GM23338 (cell line): ENCODE measurements around the gene MROH2A. TPM values are rescaled to one million over a fixed set of nuclear protein-coding genes. Genes with fewer than 3 reads are reported as not detected.

Source experiments
- ATAC-seq: fragments of 200-7000 bp; cut with Tn5 transposase; 3 replicates; pipeline ENCODE4 v1.9.1; 2020
- DNase-seq: peaks from one replicate; pipeline ENCODE4 v3.0.0-alpha.2; 2015; ENCODE audit warnings: low spot score
- H2AFZ ChIP-seq: fragments of 200-600 bp; sonication (generic); 2 replicates; pipeline ENCODE4 v1.8.0; 2016; ENCODE audit warnings: antibody characterized with exemption, mild to moderate bottlenecking, moderate library complexity
- H3F3A ChIP-seq: fragments of 200-600 bp; sonication (generic); replicated peaks from 2 replicates; pipeline ENCODE4 v1.8.0; 2017; ENCODE audit warnings: antibody characterized with exemption, mixed run types, low read depth
- H3K27ac ChIP-seq: fragments of 200-600 bp; sonication (generic); 2 replicates; pipeline ENCODE4 v1.6.1; 2016; ENCODE audit warnings: low read depth
- H3K27me3 ChIP-seq: fragments of 200-600 bp; sonication (generic); 2 replicates; pipeline ENCODE4 v1.8.0; 2016; ENCODE audit warnings: mild to moderate bottlenecking, mixed run types, moderate library complexity; ENCODE audit not compliant: insufficient read depth
- H3K36me3 ChIP-seq: fragments of 200-600 bp; sonication (generic); 2 replicates; pipeline ENCODE4 v1.8.0; 2016; ENCODE audit warnings: mild to moderate bottlenecking; ENCODE audit not compliant: insufficient read depth
- H3K4me1 ChIP-seq: fragments of 200-600 bp; sonication (generic); 2 replicates; pipeline ENCODE4 v1.8.0; 2016; ENCODE audit warnings: mild to moderate bottlenecking, moderate library complexity; ENCODE audit not compliant: insufficient read depth
- H3K4me2 ChIP-seq: fragments of 200-600 bp; sonication (generic); 2 replicates; pipeline ENCODE4 v1.7.1; 2017; ENCODE audit warnings: mixed run types
- H3K4me3 ChIP-seq: fragments of 200-600 bp; sonication (generic); 2 replicates; pipeline ENCODE4 v1.6.1; 2016; ENCODE audit warnings: mixed run types
- H3K79me2 ChIP-seq: fragments of 200-600 bp; sonication (generic); replicated peaks from 2 replicates; pipeline ENCODE4 v1.8.0; 2017; ENCODE audit warnings: mild to moderate bottlenecking; ENCODE audit not compliant: insufficient read depth
- H3K9me2 ChIP-seq: fragments of 200-600 bp; sonication (generic); 2 replicates; pipeline ENCODE4 v1.8.0; 2017; ENCODE audit not compliant: insufficient read depth
- H4K20me1 ChIP-seq: fragments of 200-600 bp; sonication (generic); replicated peaks from 2 replicates; pipeline ENCODE4 v1.8.0; 2017; ENCODE audit warnings: mild to moderate bottlenecking; ENCODE audit not compliant: insufficient read depth
- H3K27ac Mint-ChIP-seq: 2 replicates; pipeline ENCODE4 v1.8.0; 2020; ENCODE audit warnings: inconsistent platforms, mild to moderate bottlenecking, moderate library complexity, mixed read lengths
- H3K27me3 Mint-ChIP-seq: 3 replicates; pipeline ENCODE4 v1.8.0; 2022; ENCODE audit warnings: low read depth, mild to moderate bottlenecking, moderate library complexity, mixed read lengths, inconsistent platforms; ENCODE audit not compliant: insufficient read depth, poor library complexity
- H3K36me3 Mint-ChIP-seq: 3 replicates; pipeline ENCODE4 v1.8.0; 2021; ENCODE audit warnings: low read depth, mild to moderate bottlenecking, inconsistent platforms, moderate library complexity, mixed read lengths
- H3K4me1 Mint-ChIP-seq: 3 replicates; pipeline ENCODE4 v1.8.0; 2020; ENCODE audit warnings: mild to moderate bottlenecking, inconsistent platforms, mixed read lengths
- H3K4me3 Mint-ChIP-seq: 3 replicates; pipeline ENCODE4 v1.8.0; 2021; ENCODE audit warnings: moderate library complexity, mild to moderate bottlenecking, inconsistent platforms, mixed read lengths
- H3K9me3 Mint-ChIP-seq: 3 replicates; pipeline ENCODE4 v1.8.0; 2020; ENCODE audit warnings: moderate library complexity, mild to moderate bottlenecking, inconsistent platforms, mixed read lengths
- EZH2 ChIP-seq: fragments of 200-600 bp; sonication (generic); IDR thresholded peaks from one replicate; pipeline ENCODE4 v1.8.0; 2017; ENCODE audit warnings: antibody characterized with exemption, mild to moderate bottlenecking, low read depth; ENCODE audit not compliant: unreplicated experiment
- JUNB ChIP-seq: IDR thresholded peaks from one replicate; pipeline ENCODE4 v1.6.1; 2016; ENCODE audit warnings: antibody characterized with exemption; ENCODE audit not compliant: unreplicated experiment
- NANOG ChIP-seq: IDR thresholded peaks from 2 replicates; pipeline ENCODE4 v1.6.1; 2016; ENCODE audit warnings: antibody characterized with exemption, borderline replicate concordance
- STAT1 ChIP-seq: IDR thresholded peaks from one replicate; pipeline ENCODE4 v1.6.1; 2016; ENCODE audit warnings: antibody characterized with exemption; ENCODE audit not compliant: unreplicated experiment
- ZNF114 ChIP-seq: fragments of 250-450 bp; sonication (Bioruptor Pico); IDR thresholded peaks from 2 replicates; pipeline ENCODE4 v1.5.0; 2020; ENCODE audit warnings: mild to moderate bottlenecking, moderate library complexity
- polyA plus RNA-seq: library from polyadenylated mRNA; unstranded; fragments of >200 nt; fragmentation: Nextera tagmentation; extraction: Ambion mirVana; gene quantifications from 2 replicates; pipeline ENCODE4 v1.2.1, GENCODE V29; 2016
- total RNA-seq: library from RNA; depleted of rRNA; stranded (reverse); fragments of >200 nt; shearing (Covaris generic); gene quantifications from 2 replicates; pipeline ENCODE4 v1.2.3, GENCODE V29; 2014
- TF ChIP-seq, protein P1 (sequence below), 2 experiments: fragments of 200-600 bp in 1 of 2; sonication (generic) in 1 of 2; conservative IDR thresholded peaks; 2 replicates each; pipeline versions ENCODE4 v1.5.1 to v1.6.1; 2016 to 2017; ENCODE audit warnings: antibody characterized with exemption in 2 of 2, low read depth in 2 of 2, mild to moderate bottlenecking in 2 of 2, moderate library complexity in 1 of 2
- TF ChIP-seq, protein P2 (sequence below): IDR thresholded peaks from one replicate; pipeline ENCODE4 v1.6.1; 2018; ENCODE audit warnings: antibody characterized with exemption; ENCODE audit not compliant: unreplicated experiment
- TF ChIP-seq, protein P3 (sequence below): IDR thresholded peaks from 2 replicates; pipeline ENCODE4 v1.6.1; 2016; ENCODE audit warnings: antibody characterized with exemption

MROH2A gene
- total and polyA plus RNA-seq, 2 experiments from 2014 or later, result not detected

DNA sequence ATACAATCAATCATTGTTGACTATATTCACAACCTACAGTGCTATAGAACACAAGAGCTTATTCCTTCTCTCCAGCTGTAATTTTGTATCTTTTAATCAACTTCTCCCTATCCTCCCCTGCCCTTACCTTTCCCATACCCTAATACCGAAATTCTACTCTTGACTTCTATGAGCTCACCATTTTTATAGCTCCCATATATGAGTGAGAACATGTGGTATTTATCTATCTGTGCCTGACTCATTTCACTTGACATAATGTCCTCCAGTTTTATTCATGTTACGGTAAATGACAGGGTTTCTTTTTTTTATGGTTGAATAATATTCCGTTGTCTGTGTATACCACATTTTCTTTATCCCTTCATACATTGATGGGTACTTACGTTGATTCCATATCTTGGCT lies 2.6 kb downstream of the MROH2A start:
- no peaks in the 10 kb centered on the region for H3K36me3 ChIP-seq
- H3K4me3 Mint-ChIP-seq, result no peak overlapping the region
- H3K9me2 ChIP-seq, result 0 out of 2 replicates have a peak, but pooled peaks cover 4% of the 10 kb centered on the region
- H3K4me1 Mint-ChIP-seq, result no peaks in the 10 kb centered on the region
- H3K4me1 ChIP-seq, result no peaks in the 10 kb centered on the region
- no peak overlapping the region for H3K27ac ChIP-seq
- no peaks in the 10 kb centered on the region for H3K27me3 Mint-ChIP-seq
- H4K20me1 ChIP-seq, result no peaks in the 10 kb centered on the region
- DNase-seq (no peak), ATAC-seq (no peak)
- H3K79me2 ChIP-seq, result no peaks in the 10 kb centered on the region
- H3K4me2 ChIP-seq, result no peak overlapping the region
- H3K36me3 Mint-ChIP-seq, result peaks cover 4% of the 10 kb centered on the region; the same call in 2 of the 3 replicates
- no peaks in the 10 kb centered on the region for H3K27me3 ChIP-seq
- H3F3A ChIP-seq, result no peaks in the 10 kb centered on the region
- H3K9me3 Mint-ChIP-seq, result peaks cover 20% of the 10 kb centered on the region
- H3K4me3 ChIP-seq, result no peak overlapping the region
- H3K27ac Mint-ChIP-seq, result no peak overlapping the region
- TF ChIP-seq, protein P1, sequence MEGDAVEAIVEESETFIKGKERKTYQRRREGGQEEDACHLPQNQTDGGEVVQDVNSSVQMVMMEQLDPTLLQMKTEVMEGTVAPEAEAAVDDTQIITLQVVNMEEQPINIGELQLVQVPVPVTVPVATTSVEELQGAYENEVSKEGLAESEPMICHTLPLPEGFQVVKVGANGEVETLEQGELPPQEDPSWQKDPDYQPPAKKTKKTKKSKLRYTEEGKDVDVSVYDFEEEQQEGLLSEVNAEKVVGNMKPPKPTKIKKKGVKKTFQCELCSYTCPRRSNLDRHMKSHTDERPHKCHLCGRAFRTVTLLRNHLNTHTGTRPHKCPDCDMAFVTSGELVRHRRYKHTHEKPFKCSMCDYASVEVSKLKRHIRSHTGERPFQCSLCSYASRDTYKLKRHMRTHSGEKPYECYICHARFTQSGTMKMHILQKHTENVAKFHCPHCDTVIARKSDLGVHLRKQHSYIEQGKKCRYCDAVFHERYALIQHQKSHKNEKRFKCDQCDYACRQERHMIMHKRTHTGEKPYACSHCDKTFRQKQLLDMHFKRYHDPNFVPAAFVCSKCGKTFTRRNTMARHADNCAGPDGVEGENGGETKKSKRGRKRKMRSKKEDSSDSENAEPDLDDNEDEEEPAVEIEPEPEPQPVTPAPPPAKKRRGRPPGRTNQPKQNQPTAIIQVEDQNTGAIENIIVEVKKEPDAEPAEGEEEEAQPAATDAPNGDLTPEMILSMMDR (conservative IDR thresholded peaks at IDR 0.05; ENCODE audit: low read depth in 2 of 2), result no peak
- TF ChIP-seq, protein P2, sequence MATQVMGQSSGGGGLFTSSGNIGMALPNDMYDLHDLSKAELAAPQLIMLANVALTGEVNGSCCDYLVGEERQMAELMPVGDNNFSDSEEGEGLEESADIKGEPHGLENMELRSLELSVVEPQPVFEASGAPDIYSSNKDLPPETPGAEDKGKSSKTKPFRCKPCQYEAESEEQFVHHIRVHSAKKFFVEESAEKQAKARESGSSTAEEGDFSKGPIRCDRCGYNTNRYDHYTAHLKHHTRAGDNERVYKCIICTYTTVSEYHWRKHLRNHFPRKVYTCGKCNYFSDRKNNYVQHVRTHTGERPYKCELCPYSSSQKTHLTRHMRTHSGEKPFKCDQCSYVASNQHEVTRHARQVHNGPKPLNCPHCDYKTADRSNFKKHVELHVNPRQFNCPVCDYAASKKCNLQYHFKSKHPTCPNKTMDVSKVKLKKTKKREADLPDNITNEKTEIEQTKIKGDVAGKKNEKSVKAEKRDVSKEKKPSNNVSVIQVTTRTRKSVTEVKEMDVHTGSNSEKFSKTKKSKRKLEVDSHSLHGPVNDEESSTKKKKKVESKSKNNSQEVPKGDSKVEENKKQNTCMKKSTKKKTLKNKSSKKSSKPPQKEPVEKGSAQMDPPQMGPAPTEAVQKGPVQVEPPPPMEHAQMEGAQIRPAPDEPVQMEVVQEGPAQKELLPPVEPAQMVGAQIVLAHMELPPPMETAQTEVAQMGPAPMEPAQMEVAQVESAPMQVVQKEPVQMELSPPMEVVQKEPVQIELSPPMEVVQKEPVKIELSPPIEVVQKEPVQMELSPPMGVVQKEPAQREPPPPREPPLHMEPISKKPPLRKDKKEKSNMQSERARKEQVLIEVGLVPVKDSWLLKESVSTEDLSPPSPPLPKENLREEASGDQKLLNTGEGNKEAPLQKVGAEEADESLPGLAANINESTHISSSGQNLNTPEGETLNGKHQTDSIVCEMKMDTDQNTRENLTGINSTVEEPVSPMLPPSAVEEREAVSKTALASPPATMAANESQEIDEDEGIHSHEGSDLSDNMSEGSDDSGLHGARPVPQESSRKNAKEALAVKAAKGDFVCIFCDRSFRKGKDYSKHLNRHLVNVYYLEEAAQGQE, result no peak
- TF ChIP-seq NANOG (no peak), JUNB (no peak), EZH2 (no peak)
- TF ChIP-seq, protein P3, sequence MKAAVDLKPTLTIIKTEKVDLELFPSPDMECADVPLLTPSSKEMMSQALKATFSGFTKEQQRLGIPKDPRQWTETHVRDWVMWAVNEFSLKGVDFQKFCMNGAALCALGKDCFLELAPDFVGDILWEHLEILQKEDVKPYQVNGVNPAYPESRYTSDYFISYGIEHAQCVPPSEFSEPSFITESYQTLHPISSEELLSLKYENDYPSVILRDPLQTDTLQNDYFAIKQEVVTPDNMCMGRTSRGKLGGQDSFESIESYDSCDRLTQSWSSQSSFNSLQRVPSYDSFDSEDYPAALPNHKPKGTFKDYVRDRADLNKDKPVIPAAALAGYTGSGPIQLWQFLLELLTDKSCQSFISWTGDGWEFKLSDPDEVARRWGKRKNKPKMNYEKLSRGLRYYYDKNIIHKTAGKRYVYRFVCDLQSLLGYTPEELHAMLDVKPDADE, result no peak
- H2AFZ ChIP-seq, result no peak overlapping the region

DNA sequence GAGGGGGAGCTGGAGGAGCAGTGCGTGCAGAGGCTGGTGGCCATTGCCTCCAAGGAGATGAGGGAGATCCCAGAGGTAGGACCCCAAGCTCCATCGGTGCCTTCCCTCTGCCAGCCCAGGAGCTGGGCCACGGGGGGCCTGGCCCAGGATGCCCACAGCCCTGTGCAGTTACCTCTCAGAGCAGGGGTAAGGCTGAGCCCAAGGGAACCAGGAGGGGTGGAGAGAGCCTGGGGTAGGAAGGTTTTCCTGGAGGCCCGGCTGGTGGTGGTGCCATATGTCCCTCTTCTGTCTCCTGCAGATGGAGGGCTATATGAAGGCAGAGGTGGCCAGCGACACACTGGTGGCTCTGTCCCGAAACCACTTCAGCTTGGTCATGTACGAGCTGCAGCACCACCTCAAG lies 11.4 kb downstream of the MROH2A start:
- Histone ChIP-seq H3K4me2 (no peak overlapping the region), H3K27me3 (no peaks in the 10 kb centered on the region), H3K79me2 (no peaks in the 10 kb centered on the region), H3K27ac (no peak overlapping the region), H4K20me1 (no peaks in the 10 kb centered on the region), H3K4me1 (no peaks in the 10 kb centered on the region), H3K4me3 (no peak overlapping the region), H3K36me3 (no peaks in the 10 kb centered on the region), H3K9me2 (no peaks in the 10 kb centered on the region), H3F3A (no peaks in the 10 kb centered on the region), H2AFZ (no peak overlapping the region)
- TF ChIP-seq STAT1 (no peak), JUNB (no peak), ZNF114 (CRISPR knock-in tag) (no peak)
- TF ChIP-seq, protein P2, result no peak
- no peak overlapping the region for H3K27ac Mint-ChIP-seq
- H3K36me3 Mint-ChIP-seq, result no peaks in the 10 kb centered on the region; the same call in 2 of the 3 replicates
- no peak for ATAC-seq
- peaks cover 11% of the 10 kb centered on the region for H3K27me3 Mint-ChIP-seq
- H3K4me1 Mint-ChIP-seq, result no peaks in the 10 kb centered on the region; the same call in 2 of the 3 replicates
- no peak overlapping the region for H3K4me3 Mint-ChIP-seq
- no peak for DNase-seq
- peaks cover 12% of the 10 kb centered on the region; the same call in 2 of the 3 replicates for H3K9me3 Mint-ChIP-seq
